ENCODE results near the gene SDCCAG8.

GRCh38 chr1:243320224-243320623, 64.4 kb downstream of the SDCCAG8 start:
- no peak for TF ChIP-seq POLR2AphosphoS5 (IDR thresholded peaks at IDR 0.05; ENCODE audit: low read depth, low read length)
- TF ChIP-seq EGR1 (IDR thresholded peaks at IDR 0.05; ENCODE audit: borderline replicate concordance, low read depth, low read length): no peak
- no peak for TF ChIP-seq CTCF (IDR thresholded peaks at IDR 0.05; ENCODE audit: control extremely low read depth in 1 of 3, insufficient read depth in 1 of 3, low read depth in 1 of 3, low read length in 3 of 3)

Data from H1 (cell line).